Osteocyte (in vitro differentiated cells): ENCODE results near the gene CDC34. TPM values are rescaled to one million over a fixed set of nuclear protein-coding genes. Genes with fewer than 3 reads are reported as not detected.

Experiments
- DNase-seq: peaks from one replicate; pipeline ENCODE4 v3.0.0; 2021; ENCODE audit warnings: mixed read lengths; ENCODE audit not compliant: unreplicated experiment; ENCODE audit errors: extremely low spot score
- H3K27ac Mint-ChIP-seq: one replicate; pipeline ENCODE4 v1.8.0; 2021; ENCODE audit warnings: mild to moderate bottlenecking, mixed read lengths; ENCODE audit not compliant: unreplicated experiment
- H3K27me3 Mint-ChIP-seq: one replicate; pipeline ENCODE4 v1.8.0; 2021; ENCODE audit warnings: mixed read lengths; ENCODE audit not compliant: unreplicated experiment
- H3K36me3 Mint-ChIP-seq: one replicate; pipeline ENCODE4 v1.8.0; 2021; ENCODE audit warnings: mixed read lengths; ENCODE audit not compliant: unreplicated experiment
- H3K4me1 Mint-ChIP-seq: one replicate; pipeline ENCODE4 v1.8.0; 2021; ENCODE audit warnings: mixed read lengths; ENCODE audit not compliant: unreplicated experiment
- H3K4me3 Mint-ChIP-seq: one replicate; pipeline ENCODE4 v1.8.0; 2021; ENCODE audit warnings: mild to moderate bottlenecking, moderate library complexity, mixed read lengths; ENCODE audit not compliant: unreplicated experiment
- H3K9me3 Mint-ChIP-seq: one replicate; pipeline ENCODE4 v1.8.0; 2021; ENCODE audit warnings: mixed read lengths; ENCODE audit not compliant: unreplicated experiment
- total RNA-seq: library from RNA; stranded (reverse); gene quantifications from 2 replicates; pipeline ENCODE4 v1.2.1, GENCODE V29; 2021
- TF ChIP-seq, protein P1 (sequence below): fragments of 200-600 bp; sonication (generic); IDR thresholded peaks from 2 replicates; pipeline ENCODE4 v1.5.0; 2021; ENCODE audit warnings: antibody characterized with exemption, mild to moderate bottlenecking, moderate library complexity

CDC34 gene
- total RNA-seq, 1 donor from 2014 or later, result 65.3 TPM

DNA sequence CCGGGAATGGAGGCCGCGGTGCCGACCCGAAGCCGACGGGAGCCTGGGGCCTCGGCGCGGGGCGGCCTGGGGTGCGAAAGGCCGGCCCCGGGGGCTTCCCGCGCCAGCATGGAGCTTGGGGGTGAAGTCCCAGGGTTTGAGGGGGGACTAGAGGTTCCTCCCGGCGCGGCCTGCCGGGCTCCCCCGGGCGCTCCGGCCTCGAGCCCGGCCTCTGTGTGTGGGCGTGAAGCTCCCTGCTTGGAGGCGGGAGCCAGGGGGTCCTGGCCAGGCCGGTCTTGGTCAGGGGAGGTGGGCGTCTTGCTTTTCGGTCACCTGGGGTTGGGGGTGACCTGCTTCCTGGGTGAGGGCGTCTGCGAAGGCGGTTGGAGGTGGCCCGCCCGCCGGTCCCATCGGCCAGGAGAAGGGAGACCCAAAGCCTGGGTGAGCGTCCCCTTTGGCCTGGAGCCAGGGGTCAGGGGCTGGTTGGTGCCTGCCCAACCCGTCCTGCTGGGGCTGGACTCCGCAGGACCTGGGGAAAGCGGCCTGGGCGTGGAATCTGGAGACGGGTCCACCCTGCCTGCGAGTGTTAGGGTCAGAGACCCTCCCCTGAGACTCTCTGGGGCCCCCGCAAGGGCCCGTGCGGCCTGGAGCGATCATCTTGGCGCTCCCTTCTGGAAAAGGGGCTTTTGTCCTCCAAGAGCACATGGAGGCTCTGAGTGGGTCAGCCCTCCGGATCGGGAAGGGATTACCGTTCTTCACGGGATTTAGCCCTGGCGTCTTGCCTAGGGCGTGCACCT, 41.4 kb downstream of the CDC34 start:
- Mint-ChIP-seq H3K4me3 (peak overlapping the region; percentile 85), H3K9me3 (no peaks in the 10 kb centered on the region), H3K36me3 (no peaks in the 10 kb centered on the region), H3K4me1 (peaks cover 49% of the 10 kb centered on the region), H3K27me3 (no peaks in the 10 kb centered on the region), H3K27ac (peak overlapping the region; percentile 84)
- TF ChIP-seq, protein P1, sequence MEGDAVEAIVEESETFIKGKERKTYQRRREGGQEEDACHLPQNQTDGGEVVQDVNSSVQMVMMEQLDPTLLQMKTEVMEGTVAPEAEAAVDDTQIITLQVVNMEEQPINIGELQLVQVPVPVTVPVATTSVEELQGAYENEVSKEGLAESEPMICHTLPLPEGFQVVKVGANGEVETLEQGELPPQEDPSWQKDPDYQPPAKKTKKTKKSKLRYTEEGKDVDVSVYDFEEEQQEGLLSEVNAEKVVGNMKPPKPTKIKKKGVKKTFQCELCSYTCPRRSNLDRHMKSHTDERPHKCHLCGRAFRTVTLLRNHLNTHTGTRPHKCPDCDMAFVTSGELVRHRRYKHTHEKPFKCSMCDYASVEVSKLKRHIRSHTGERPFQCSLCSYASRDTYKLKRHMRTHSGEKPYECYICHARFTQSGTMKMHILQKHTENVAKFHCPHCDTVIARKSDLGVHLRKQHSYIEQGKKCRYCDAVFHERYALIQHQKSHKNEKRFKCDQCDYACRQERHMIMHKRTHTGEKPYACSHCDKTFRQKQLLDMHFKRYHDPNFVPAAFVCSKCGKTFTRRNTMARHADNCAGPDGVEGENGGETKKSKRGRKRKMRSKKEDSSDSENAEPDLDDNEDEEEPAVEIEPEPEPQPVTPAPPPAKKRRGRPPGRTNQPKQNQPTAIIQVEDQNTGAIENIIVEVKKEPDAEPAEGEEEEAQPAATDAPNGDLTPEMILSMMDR, result no peak
- peak; percentile 85 for DNase-seq

DNA sequence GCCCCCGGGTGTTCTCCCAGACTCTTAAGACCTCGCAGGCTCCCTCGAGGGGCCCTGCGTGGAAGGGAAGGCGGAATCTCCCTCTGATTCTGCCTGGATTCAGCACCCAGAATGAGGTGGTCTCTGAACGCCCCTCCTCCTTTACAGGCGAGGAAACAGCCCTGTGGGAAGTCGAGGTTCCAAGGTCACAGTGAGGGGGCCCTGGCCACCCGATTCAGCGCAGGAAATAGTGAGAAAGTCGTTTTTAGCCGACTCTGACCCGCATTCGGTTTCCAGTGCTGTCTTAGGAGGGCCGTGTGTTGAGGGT, 41.9 kb downstream of the CDC34 start:
- H3K4me1 Mint-ChIP-seq, result peaks cover 51% of the 10 kb centered on the region
- TF ChIP-seq, protein P1, result no peak
- no peaks in the 10 kb centered on the region for H3K36me3 Mint-ChIP-seq
- H3K27ac Mint-ChIP-seq, result peak overlapping the region; percentile 82
- H3K4me3 Mint-ChIP-seq, result peak overlapping the region; percentile 84
- no peak for DNase-seq
- no peaks in the 10 kb centered on the region for H3K27me3 Mint-ChIP-seq
- H3K9me3 Mint-ChIP-seq, result no peaks in the 10 kb centered on the region

DNA sequence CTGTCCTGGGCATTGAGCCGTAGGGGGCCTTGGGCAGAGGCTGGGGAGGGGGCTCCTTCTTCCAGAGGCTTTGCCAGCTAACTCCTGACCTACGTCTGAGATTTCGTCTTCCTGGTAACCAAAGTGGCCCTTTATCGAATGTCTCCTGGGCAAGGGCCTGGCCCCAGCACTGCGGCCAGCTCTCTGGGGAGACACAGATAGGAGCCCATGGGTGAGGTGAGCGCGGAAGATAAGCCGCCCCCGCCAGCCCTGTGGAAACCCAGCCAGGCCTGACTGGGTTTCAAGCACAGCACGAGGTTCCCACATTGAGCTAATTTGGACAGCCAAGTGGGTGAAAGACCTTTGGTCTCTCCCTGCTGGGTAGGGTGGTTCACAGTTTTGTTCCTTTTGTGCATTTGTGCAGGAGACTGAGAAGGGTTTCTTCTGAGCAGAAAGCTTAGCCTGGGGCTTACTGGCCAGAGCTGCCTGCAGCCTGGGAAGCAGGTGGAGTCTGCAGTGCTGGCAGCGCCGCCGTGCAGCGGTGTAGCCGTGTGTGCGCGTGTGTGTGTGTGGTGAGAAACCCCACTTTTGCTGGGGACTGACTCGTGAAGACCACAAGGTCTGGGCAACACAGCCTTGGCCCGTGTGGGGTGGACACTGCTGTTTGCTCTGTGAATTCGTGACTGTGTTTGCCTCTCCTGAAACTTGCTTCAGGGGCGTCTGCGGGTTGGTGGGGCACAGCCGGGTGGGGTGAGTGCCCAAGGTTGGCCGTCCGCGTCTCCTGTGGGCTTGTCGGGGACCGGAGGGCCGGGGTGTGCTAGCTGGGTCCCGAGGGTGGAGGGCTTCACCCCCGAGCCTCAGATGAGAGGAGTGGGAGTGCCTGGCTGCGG, 43.3 kb downstream of the CDC34 start:
- peaks cover 51% of the 10 kb centered on the region for H3K4me1 Mint-ChIP-seq
- no peaks in the 10 kb centered on the region for H3K9me3 Mint-ChIP-seq
- TF ChIP-seq, protein P1, result no peak
- DNase-seq, result peak; percentile 83
- H3K36me3 Mint-ChIP-seq, result no peaks in the 10 kb centered on the region
- H3K4me3 Mint-ChIP-seq, result peak overlapping the region; percentile 84
- H3K27me3 Mint-ChIP-seq, result no peaks in the 10 kb centered on the region
- peak overlapping the region; percentile 89 for H3K27ac Mint-ChIP-seq

DNA sequence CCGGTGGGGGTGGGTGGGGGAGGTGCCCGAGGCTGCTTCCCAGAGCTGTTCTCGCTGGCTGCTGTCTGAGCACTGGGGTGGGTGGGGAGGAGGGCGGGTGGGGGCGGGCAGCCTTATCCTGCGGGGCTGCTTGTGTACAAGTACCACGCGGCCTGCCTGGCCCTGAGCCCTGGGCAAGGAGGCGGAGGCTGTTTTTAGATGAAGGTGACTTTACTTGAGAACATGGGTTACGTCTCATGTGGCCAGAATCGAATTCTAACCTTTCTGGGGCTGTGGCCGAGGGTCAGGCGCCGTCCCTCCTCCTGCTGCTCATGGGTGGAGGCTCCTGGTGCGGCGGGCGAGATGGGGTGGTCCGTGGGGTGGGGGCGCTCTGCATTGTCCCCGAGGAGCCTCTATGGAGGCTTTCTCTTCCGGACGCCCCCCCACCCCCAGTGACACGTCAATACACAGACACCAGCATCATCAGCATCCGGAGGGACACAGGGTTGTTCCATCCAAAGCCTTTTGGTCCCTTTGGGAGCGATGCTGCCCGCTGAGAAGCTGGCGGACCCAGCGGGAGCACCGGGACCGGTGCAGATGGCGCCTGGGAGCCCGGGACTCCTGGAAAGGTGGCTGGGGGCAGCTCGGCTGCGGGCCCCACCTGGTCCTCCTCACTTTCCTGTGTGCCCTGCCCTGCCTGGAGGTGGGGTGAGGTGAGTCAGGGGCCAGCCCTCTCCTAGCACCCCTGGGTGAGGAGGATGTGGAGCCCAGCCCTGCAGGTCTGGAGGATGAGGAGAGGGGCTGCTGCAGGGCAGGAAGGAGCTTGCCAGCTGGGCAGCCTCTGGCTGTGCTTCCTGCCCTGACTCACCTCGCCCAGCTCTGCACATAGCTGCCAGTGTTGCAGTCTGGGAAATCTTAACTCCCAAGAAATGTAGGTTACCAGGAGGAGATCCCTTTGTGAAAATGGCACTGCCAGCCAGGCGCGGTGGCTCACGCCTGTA, 44.3 kb downstream of the CDC34 start:
- H3K27ac Mint-ChIP-seq, result peak overlapping the region; percentile 89
- H3K27me3 Mint-ChIP-seq, result no peaks in the 10 kb centered on the region
- DNase-seq, result peak; percentile 83
- H3K4me1 Mint-ChIP-seq, result peaks cover 50% of the 10 kb centered on the region
- H3K36me3 Mint-ChIP-seq, result no peaks in the 10 kb centered on the region
- H3K4me3 Mint-ChIP-seq, result peak overlapping the region; percentile 84
- TF ChIP-seq, protein P1, result no peak
- H3K9me3 Mint-ChIP-seq, result no peaks in the 10 kb centered on the region
